HG03558 (cell line): ENCODE data around the gene INO80C.
A peak's percentile ranks its signal among the peaks of the same experiment; 100 is the strongest.

ENCODE experiments used
- ATAC-seq: cut with Tn5 transposase; IDR thresholded peaks from one replicate; pipeline ENCODE4 v1.9.1; 2021; ENCODE audit warnings: moderate number of reproducible peaks; ENCODE audit not compliant: unreplicated experiment; ENCODE audit errors: extremely low read depth

Gene INO80C

GRCh38 chr18:35497370-35498197 lies at the start of gene INO80C:
INO80C (minus strand) TSS chr18:35497960; CDS start chr18:35497874, 86 bp downstream.
- ATAC-seq = peak; percentile 72

- no peak for ATAC-seq
These were observed 49.3 kb upstream of the INO80C start for GRCh38 chr18:35547008-35547605.

GRCh38 chr18:35542356-35542755 lies 44.6 kb upstream of the INO80C start:
- no peak for ATAC-seq

GRCh38 chr18:35535297-35535696 lies 37.5 kb upstream of the INO80C start:
- no peak for ATAC-seq

- no peak for ATAC-seq
These were observed 36.2 kb upstream of the INO80C start for GRCh38 chr18:35533916-35534405.

- ATAC-seq = no peak
These were observed 31.1 kb upstream of the INO80C start for GRCh38 chr18:35528749-35529274.

GRCh38 chr18:35526495-35527059 lies 28.8 kb upstream of the INO80C start:
- ATAC-seq = no peak

- ATAC-seq = no peak
These were observed 28.2 kb upstream of the INO80C start for GRCh38 chr18:35525795-35526494.

- no peak for ATAC-seq
These were observed 26.5 kb upstream of the INO80C start for GRCh38 chr18:35524226-35524625.

GRCh38 chr18:35522130-35522959 lies 24.6 kb upstream of the INO80C start:
- no peak for ATAC-seq

GRCh38 chr18:35521133-35521532 lies 23.4 kb upstream of the INO80C start:
- no peak for ATAC-seq

- ATAC-seq = no peak
These were observed 21.6 kb upstream of the INO80C start for GRCh38 chr18:35519148-35519899.

- ATAC-seq = no peak
These were observed 20.0 kb upstream of the INO80C start for GRCh38 chr18:35517715-35518114.

GRCh38 chr18:35516789-35517188 lies 19.0 kb upstream of the INO80C start:
- ATAC-seq = no peak

- no peak for ATAC-seq
These were observed 18.6 kb upstream of the INO80C start for GRCh38 chr18:35516351-35516750.

- no peak for ATAC-seq
These were observed 17.8 kb upstream of the INO80C start for GRCh38 chr18:35515460-35516130.

GRCh38 chr18:35514752-35515459 lies 17.1 kb upstream of the INO80C start:
- no peak for ATAC-seq

- no peak for ATAC-seq
These were observed 16.5 kb upstream of the INO80C start for GRCh38 chr18:35514283-35514682.
